Measurements from ENCODE around the gene CREG1.

Gene CREG1

GRCh38 chr1:167507719-167508118 lies 45.8 kb downstream of the CREG1 start:
- no peak for DNase-seq (ENCODE audit: low read depth in 2 of 2)

GRCh38 chr1:167504467-167504827 lies 49.1 kb downstream of the CREG1 start:
- DNase-seq (ENCODE audit: low read depth in 2 of 2) = no peak

GRCh38 chr1:167503626-167504466 lies 49.7 kb downstream of the CREG1 start:
- DNase-seq (ENCODE audit: low read depth in 2 of 2) = no peak

- DNase-seq (ENCODE audit: low read depth in 2 of 2) = no peak
Observed at GRCh38 chr1:167502719-167503462, 50.7 kb downstream of the CREG1 start.

GRCh38 chr1:167502192-167502551 lies 51.4 kb downstream of the CREG1 start:
- DNase-seq (ENCODE audit: low read depth in 2 of 2) = no peak

- no peak for DNase-seq (ENCODE audit: low read depth in 2 of 2)
Observed at GRCh38 chr1:167501515-167502191, 51.9 kb downstream of the CREG1 start.

GRCh38 chr1:167500283-167500860 lies 53.2 kb downstream of the CREG1 start:
- DNase-seq (ENCODE audit: low read depth in 2 of 2) = no peak

GRCh38 chr1:167499664-167500101 lies 53.9 kb downstream of the CREG1 start:
- no peak for DNase-seq (ENCODE audit: low read depth in 2 of 2)

- DNase-seq (ENCODE audit: low read depth in 2 of 2) = no peak
Observed at GRCh38 chr1:167499106-167499505, 54.5 kb downstream of the CREG1 start.

- no peak for DNase-seq (ENCODE audit: low read depth in 2 of 2)
Observed at GRCh38 chr1:167496797-167497619, 56.6 kb downstream of the CREG1 start.

- no peak for DNase-seq (ENCODE audit: low read depth in 2 of 2)
Observed at GRCh38 chr1:167493372-167493771, 60.2 kb downstream of the CREG1 start.

GRCh38 chr1:167492481-167492910 lies 61.1 kb downstream of the CREG1 start:
- DNase-seq (ENCODE audit: low read depth in 2 of 2) = no peak

- DNase-seq (ENCODE audit: low read depth in 2 of 2) = no peak
Observed at GRCh38 chr1:167491586-167492461, 61.7 kb downstream of the CREG1 start.

Data from activated CD8-positive, alpha-beta memory T cell treated with anti-CD3 and anti-CD28 coated beads for 4 hours (primary cell).